ENCODE measurements around the gene PANX2. TPM values are rescaled to one million over a fixed set of nuclear protein-coding genes. Genes with fewer than 3 reads are reported as not detected.

Gene PANX2
- total and polyA plus RNA-seq, 9 of the 15 experiments (the other 6 are each of a cell fraction or from before 2014, with no cell fraction given) = 0.01 to 3.9 (median 0.67) TPM; not detected in 1

- H2AFZ ChIP-seq (ENCODE audit: low read depth, low read length) = no peak overlapping the region
- 86% methylated on average over 15 of the region's 32 CpGs for WGBS (ENCODE audit: insufficient coverage, low coverage, missing lambda C conversion rate)
Observed at GRCh38 chr22:50184004-50184901, 13.7 kb downstream of the PANX2 start.

More at GRCh38 chr22:50184004-50184901, 13.7 kb downstream of the PANX2 start:
- CTCF ChIA-PET (ENCODE audit: low intra/inter-chr PET ratio) = no interaction called here
- H3K79me2 ChIP-seq (ENCODE audit: control insufficient read depth, insufficient read depth, low read length) = peaks cover 29% of the 10 kb centered on the region
- TF ChIP-seq SIN3A (IDR thresholded peaks at IDR 0.05; ENCODE audit: borderline replicate concordance in 2 of 2, control insufficient read depth in 1 of 2, low read depth in 2 of 2, low read length in 2 of 2) = no peak
- TF ChIP-seq L3MBTL2 (IDR thresholded peaks at IDR 0.05) = no peak
- no peak for TF ChIP-seq HDAC8 (tag; IDR thresholded peaks at IDR 0.05)
- TF ChIP-seq CTBP1 (IDR thresholded peaks at IDR 0.05; ENCODE audit: borderline replicate concordance) = no peak
- TF ChIP-seq THRB (CRISPR knock-in tag; conservative IDR thresholded peaks at IDR 0.05) = no peak
- no peak for TF ChIP-seq PHB2 (IDR thresholded peaks at IDR 0.05; ENCODE audit: low read depth)
- TF ChIP-seq MXI1 (IDR thresholded peaks at IDR 0.05; ENCODE audit: low read depth, low read length) = no peak
- TF ChIP-seq SPI1 (IDR thresholded peaks at IDR 0.05; ENCODE audit: borderline replicate concordance, low read depth, low read length) = no peak
- TF ChIP-seq ZNF830 (CRISPR knock-in tag; IDR thresholded peaks at IDR 0.05) = no peak
- no peak overlapping the region for H3K27ac ChIP-seq (ENCODE audit: extremely low read depth, low read depth, low read length)
- intact Hi-C loops (cut with micrococcal nuclease) (no loop called here), in situ Hi-C loops (cut with MboI) (no loop called here)
- 0 out of 3 replicates have a peak, but pooled peaks have one; percentile 14 for ATAC-seq
- no TSS peak for BruUV-seq (replicated peaks)
- no peak overlapping the region for H3K9ac ChIP-seq (ENCODE audit: insufficient read depth in 1 of 2, low read depth in 2 of 2, low read length in 2 of 2)
- peaks cover 4% of the 10 kb centered on the region; the same call in 1 of the 2 replicates for H4K20me1 ChIP-seq (replicated peaks; ENCODE audit: control insufficient read depth, insufficient read depth, low read length)
- no peak overlapping the region for H3K4me2 ChIP-seq (ENCODE audit: insufficient read depth, low read length)
- H3K4me3 ChIP-seq = no peak overlapping the region
- H3K9me3 ChIP-seq (replicated peaks; ENCODE audit: control insufficient read depth, insufficient read depth, low read depth, low read length) = no peaks in the 10 kb centered on the region
- peaks cover 8 to 77% of the 10 kb centered on the region in 2 experiments for H3K4me1 ChIP-seq (replicated peaks in 1 of 2; ENCODE audit: control insufficient read depth in 2 of 2, insufficient read depth in 2 of 2, low read length in 2 of 2)
- H3K9me1 ChIP-seq (ENCODE audit: control insufficient read depth, insufficient read depth, low read length) = no peaks in the 10 kb centered on the region
- POLR2A ChIA-PET = interaction anchor here (1.1 to 1.6 kb wide), 2 partner anchors 9 to 13 kb away, joined by 4 to 7 read pairs; partner anchors contain the start of gene PANX2
- peak in 1 of 4 experiments; percentile 36 for DNase-seq (ENCODE audit: extremely low read depth in 1 of 4, low spot score in 3 of 4)
- H3K36me3 ChIP-seq (ENCODE audit: control insufficient read depth, insufficient read depth, low read length) = peaks cover 11% of the 10 kb centered on the region; the same call in 1 of the 3 replicates
- no peaks in the 10 kb centered on the region for H3K27me3 ChIP-seq (ENCODE audit: control insufficient read depth in 2 of 2, insufficient read depth in 2 of 2, low read length in 2 of 2)
- no peak for FAIRE-seq
